GM20431 (cell line): ENCODE measurements around the gene F2RL2.

ENCODE experiments used
- in situ Hi-C: fragments of 300-500 bp; cut with MseI, MboI; formaldehyde crosslinking; loops from one replicate; pipeline ENCODE4 v1.15.0; 2020; ENCODE audit warnings: low sequenced_read_pairs; ENCODE audit not compliant: unreplicated experiment

Gene F2RL2

DNA sequence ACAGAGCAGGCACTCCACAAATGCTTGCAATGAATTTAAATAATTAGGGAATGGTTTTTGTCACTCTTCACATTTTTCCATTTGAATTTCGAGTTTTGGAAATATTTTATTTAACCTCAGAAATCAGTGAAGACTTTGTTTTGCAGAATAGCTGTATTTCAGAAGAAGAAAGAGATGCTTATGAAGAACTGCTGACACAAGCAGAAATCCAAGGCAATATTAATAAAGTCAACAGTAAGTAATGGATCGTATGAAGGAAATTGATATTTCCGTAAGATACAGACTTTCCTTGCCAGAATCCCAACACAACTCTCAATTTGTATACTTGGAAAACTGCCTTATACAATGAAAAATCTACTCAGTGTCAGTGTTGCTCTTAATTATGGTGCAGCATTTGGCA lies 30.5 kb downstream of the F2RL2 start:
- in situ Hi-C loops, result no loop called here

DNA sequence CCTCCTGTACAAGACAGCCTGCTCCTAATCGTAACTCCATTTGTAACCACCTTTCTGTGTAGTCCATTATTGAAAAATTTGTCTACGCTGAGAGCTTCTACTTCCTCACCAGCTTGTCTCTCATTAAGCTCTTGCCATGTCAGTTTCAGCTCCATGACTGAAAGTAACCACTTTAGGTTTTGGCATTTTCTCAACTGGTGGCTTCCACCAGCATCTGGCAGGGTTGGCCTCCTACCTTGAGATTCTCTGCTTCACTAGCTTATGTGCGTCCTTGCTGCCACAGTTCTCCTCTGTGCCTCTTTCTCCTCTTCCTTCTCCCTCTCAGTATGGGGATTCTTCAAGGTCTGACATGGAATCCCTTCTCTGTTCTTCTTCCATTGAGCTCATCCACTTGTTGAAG lies 31.8 kb downstream of the F2RL2 start:
- in situ Hi-C loops, result no loop called here

DNA sequence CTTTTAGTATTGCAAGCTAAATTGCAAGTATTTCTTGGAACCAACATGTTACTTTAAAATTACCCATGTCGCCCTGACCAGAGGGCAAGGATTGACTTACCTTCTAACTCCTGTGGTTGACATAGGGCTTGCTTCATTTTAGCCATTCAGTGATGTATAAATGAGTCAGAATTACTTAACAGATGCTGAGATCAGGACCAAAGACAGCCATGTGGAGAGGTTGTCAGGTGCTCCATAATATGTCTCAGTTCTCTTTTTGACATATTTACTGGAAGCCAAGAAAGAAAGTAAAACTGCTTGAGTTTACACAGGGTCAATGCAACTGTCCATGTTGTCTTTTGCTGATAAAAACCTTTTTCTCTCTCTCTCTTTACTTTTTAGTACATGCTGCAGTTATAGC lies 33.2 kb downstream of the F2RL2 start:
- in situ Hi-C loops, result no loop called here

DNA sequence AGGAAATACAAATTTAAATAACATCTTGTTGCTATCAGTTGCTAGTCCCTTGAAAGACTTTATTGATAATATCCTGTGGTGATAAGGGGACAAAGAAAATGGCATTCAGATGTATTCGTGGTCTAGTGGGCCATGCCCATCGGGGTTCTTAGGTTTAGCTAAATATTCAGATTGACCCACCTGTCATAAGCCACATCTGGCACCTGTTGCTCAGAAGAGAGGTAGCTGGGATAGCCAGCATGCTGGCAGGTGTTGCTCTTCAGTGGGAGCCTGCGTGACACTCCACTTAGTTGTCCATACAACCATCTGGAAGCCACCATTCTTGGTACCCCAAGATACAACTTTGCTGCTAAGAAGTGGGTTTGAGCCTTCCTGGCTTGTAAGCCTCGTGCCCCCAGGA lies 36.7 kb downstream of the F2RL2 start:
- in situ Hi-C loops, result no loop called here

DNA sequence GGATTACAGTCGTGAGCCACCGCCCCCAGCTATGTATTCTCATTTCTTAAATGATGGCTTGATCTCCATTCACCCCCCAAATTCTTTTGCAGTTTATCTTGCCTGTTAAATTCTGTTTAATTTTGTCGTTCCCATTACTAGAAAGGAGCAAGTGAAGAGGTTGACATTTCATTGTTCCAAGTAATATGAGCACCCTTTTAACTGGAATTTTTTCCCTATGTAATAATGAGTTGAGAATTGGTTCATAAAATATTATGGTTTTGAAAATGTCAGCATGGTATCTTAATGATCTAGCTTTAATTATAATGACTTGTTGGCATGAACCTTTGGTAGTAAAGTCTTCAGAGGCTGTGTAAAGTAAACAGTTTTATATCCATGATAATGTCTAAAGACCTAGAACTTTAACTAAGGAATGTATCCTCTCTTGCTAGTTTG lies 37.4 kb downstream of the F2RL2 start:
- in situ Hi-C loops, result no loop called here

DNA sequence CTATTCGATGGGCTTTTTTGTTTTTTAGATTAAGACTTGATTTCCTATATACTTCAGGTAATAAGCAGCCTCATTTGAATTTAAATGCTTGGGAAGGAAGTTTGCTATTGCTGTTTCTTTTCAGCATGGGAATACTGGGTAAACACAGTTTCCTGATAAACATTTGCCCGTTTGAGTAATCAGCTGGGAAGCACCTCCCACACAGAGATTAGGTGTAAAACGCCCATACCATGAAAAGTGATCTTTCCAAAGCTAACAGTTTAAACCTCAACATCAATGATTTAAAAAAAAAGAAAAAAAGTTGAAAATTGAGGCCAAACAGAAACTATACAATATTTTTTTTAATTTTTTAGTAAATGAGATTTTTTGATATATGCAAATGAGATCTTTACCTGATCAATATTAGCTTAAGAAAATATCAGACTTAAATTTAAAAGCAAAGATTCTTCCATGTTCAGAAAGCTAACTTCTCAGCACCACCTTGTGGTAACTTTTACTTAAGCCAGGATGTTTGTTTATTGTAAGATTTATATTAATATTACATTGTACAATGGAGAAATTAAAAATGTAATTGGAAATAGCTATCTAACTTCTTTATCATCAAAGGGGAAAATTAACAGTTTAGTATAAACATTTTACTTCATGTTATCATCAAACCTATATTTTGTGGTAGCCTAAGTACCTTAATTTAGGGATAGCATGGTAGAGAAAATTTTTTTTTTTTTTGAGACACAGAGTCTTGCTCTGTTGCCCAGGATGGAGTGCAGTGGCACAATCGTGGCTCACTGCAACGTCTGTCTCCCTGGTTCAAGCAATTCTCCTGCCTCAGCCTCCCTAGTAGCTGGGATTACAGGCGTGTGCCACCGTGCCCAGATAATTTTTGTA lies 39.8 kb downstream of the F2RL2 start:
- in situ Hi-C loops, result no loop called here

DNA sequence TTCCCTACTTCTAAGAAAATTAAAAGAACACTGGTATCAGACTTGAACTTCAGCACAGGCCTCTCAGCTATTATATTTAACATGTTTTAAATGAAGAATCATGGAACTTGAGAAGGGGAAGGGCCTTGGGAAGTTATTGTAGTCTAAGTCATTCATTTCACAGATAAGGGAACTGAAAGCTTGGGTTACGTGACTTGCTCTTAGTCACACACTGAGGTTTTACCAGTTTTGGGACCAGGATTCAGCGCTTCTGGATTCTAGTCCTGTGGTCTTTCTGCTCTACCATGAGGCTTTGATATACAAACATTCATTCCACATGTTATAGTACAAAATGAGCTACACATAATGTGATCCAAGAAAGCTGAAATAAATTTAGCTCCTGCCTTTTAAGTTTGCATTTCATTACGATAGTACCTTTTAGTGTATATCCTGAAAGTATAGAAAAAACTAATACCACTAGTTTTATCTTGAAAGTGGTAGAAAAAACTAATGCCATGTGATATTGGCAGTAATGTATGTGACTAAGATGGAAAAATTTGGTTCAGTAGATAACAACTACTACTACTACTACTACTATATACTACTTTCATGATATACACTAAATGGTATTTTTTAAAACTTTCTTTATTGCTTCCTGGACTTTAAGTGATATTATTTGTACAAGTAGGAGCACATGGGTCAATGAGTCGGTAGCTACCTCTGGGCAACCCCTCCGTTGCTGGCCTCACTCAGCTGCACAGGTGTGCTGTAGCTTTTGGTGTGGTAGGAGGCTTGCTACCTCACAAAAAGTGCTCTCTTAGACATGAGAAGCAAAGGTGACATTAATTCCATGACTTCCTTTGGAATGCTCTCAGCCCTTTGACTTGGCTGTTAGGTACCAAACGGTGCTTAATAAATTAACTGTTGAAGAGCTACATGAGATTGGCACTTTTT lies 40.7 kb downstream of the F2RL2 start:
- in situ Hi-C loops, result no loop called here

DNA sequence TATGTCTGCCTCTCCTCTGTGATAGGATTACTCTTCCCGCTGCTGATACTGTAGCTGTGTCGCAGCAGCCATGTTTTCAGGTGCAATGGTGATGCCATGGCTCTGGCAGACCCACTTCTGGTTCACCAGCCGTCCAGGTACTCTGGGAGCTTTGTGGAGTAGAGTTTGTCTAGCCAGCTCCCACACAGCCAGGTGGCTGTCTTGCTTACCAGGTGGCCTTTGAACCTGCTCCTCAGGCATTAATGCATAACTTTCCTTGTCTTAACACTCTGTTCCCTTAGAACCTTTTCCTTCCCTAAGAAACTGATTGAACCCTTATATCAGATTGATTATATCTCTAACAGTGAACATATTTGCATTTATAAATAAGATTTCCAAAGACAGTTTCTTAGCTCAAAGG lies 42.2 kb downstream of the F2RL2 start:
- in situ Hi-C loops, result no loop called here

DNA sequence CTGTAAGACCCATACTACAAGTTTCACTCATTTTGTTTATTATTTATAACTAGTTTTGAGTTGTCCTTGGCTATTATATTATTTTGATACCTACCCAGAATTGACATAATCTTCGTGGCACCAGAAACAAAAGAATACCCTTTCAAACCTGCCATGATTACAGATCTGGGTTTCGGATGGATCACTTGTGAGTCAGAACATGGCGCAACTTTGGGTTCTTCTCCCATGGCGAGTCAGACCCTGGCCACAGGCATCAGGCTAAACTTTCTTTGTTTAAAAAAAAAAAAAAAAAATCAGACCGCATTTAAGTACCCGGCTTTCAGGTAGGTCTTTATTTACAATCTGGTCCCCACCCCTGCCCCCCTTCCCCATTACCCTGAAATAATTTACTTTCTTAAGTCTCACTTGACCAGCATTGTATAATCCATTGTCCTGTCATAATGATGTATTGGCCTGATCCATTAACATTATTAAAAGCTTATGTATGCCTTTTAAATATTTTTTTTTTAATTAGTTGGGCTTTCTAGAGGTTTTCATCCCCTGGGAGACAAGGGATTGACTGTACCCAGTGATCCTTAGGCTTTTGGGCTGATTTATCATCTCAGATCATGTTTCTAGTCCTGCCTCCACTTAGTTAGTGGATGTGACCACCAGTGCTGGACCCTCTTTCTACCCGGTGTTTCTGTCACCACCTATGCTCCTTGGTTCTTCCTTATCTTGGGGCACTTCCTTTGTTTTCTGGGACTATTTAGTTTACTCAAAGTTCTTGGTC lies 43.9 kb downstream of the F2RL2 start:
- in situ Hi-C loops, result no loop called here

DNA sequence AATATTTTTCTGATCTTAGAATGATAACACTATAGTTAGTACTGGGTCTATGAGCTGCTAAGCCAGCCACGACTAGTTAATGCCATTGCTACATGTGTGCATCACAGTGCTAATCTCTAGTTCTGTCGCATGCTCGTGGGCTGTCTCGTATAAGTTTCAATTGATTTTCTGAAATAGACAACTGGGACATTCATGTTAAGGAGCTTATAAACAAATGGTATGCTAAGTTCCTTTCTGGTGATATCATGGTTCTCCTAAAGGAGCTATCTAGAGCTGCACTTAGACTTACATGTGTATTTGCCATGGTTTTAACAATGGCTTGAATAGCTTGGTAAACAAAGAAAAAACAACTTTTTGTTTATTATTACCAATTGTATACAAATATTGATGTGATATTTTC lies 46.2 kb downstream of the F2RL2 start:
- in situ Hi-C loops, result no loop called here

DNA sequence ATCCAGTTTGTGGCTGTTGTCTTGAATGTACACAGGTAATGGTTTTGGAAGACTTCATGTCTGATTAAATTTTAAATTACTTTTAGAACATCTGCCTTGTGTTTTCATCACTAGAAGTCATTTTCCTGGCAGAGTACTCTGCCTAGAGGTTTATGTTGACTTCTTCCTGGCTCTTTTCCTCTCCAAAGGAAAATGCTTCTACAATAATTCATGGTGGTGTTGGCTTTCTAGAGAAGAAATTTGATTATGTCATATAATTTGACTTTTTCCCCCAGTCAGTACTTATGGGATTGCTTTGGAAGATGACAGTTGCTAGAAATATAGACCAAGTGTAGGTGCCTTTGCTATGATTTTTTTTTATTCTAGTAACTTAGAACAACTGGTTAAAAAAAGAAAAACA lies 46.8 kb downstream of the F2RL2 start:
- in situ Hi-C loops, result no loop called here

DNA sequence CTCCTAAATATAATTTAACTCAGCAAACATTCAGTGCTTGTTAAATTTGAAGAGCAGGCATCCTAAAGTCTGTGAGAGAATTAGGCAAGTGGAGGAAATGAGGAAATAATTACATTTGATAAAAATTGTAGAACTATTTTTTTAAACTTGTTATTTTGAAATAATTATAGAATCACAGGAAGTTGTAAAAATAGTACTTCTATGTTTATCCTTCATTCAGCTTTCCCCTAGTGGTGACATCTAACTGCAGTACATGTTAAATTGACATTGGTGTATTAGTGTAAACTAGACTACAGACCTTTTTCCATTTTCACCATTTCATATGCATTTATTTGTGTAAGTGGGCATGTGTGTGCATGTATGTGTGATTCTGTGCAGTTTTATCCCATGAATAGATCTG lies 51.6 kb downstream of the F2RL2 start:
- in situ Hi-C loops, result no loop called here

DNA sequence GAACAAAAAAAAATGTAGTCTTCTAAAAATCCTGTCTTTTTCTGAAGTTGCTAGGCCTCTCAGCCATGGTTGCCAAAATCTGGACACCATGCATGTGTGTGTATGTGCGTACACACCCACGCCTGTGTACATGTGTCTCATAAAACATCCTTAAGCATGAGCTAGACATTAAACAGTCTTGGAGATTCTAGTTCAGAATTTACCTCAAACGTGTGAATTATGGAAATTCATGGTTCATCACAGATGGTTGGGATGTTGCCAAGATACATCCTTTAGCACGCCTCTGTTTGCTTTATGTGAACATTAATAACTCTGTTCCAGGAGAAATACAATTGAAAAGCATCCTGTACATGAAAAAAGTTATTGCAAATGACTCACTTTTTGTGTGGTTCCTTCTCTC lies 53.0 kb downstream of the F2RL2 start:
- in situ Hi-C loops, result no loop called here
